MM.1S (cell line): ENCODE measurements around the gene IL6ST.

Experiments
- DNase-seq: peaks from one replicate; pipeline ENCODE4 v3.0.0-alpha.2; 2015
- H2AFZ ChIP-seq: fragments of 300-600 bp; sonication (generic); 2 replicates; pipeline ENCODE4 v1.6.0; 2016; ENCODE audit warnings: antibody characterized with exemption, low read length
- H3F3A ChIP-seq: fragments of 300-600 bp; sonication (generic); 2 replicates; pipeline ENCODE4 v1.6.1; 2016; ENCODE audit warnings: mild to moderate bottlenecking, antibody characterized with exemption, low read length, moderate library complexity, mixed read lengths; ENCODE audit not compliant: insufficient read depth
- H3K27ac ChIP-seq: fragments of 300-600 bp; sonication (generic); 2 replicates; pipeline ENCODE4 v1.5.1; 2016; ENCODE audit warnings: mild to moderate bottlenecking, low read length
- H3K27me3 ChIP-seq: fragments of 300-600 bp; sonication (generic); replicated peaks from 2 replicates; pipeline ENCODE4 v1.6.0; 2016; ENCODE audit warnings: low read length; ENCODE audit not compliant: insufficient read depth
- H3K36me3 ChIP-seq: fragments of 300-600 bp; sonication (generic); replicated peaks from 2 replicates; pipeline ENCODE4 v1.6.1; 2016; ENCODE audit warnings: mild to moderate bottlenecking, low read length, mixed read lengths; ENCODE audit not compliant: insufficient read depth
- H3K4me1 ChIP-seq: fragments of 300-600 bp; sonication (generic); 2 replicates; pipeline ENCODE4 v1.6.1; 2016; ENCODE audit warnings: low read length, mixed read lengths
- H3K4me2 ChIP-seq: fragments of 300-600 bp; sonication (generic); 2 replicates; pipeline ENCODE4 v1.6.0; 2016; ENCODE audit warnings: low read depth, low read length
- H3K4me3 ChIP-seq: fragments of 300-600 bp; sonication (generic); 2 replicates; pipeline ENCODE4 v1.5.1; 2016; ENCODE audit warnings: low read length, mixed read lengths
- H3K79me2 ChIP-seq: fragments of 300-600 bp; sonication (generic); 2 replicates; pipeline ENCODE4 v1.6.1; 2016; ENCODE audit warnings: mixed run types, low read length, mixed read lengths
- H3K9ac ChIP-seq: fragments of 300-600 bp; sonication (generic); 2 replicates; pipeline ENCODE4 v1.6.1; 2016; ENCODE audit warnings: low read length, mixed read lengths
- H3K9me2 ChIP-seq: fragments of 300-600 bp; sonication (generic); replicated peaks from 2 replicates; pipeline ENCODE4 v1.6.1; 2016; ENCODE audit warnings: mild to moderate bottlenecking, low read length, mixed read lengths; ENCODE audit not compliant: insufficient read depth
- H3K9me3 ChIP-seq: fragments of 300-600 bp; sonication (generic); replicated peaks from 2 replicates; pipeline ENCODE4 v1.6.1; 2016; ENCODE audit warnings: mild to moderate bottlenecking, low read length, mixed read lengths; ENCODE audit not compliant: insufficient read depth
- H4K20me1 ChIP-seq: fragments of 300-600 bp; sonication (generic); 2 replicates; pipeline ENCODE4 v1.6.1; 2016; ENCODE audit warnings: mild to moderate bottlenecking, low read length, moderate library complexity, mixed read lengths; ENCODE audit not compliant: insufficient read depth
- CTCF ChIP-seq: fragments of 300-600 bp; sonication (generic); IDR thresholded peaks from 2 replicates; pipeline ENCODE4 v1.5.1; 2016; ENCODE audit warnings: antibody characterized with exemption, low read length, mixed read lengths
- EZH2 ChIP-seq: fragments of 300-600 bp; sonication (generic); optimal IDR thresholded peaks from 2 replicates; pipeline ENCODE3; 2017; ENCODE audit warnings: low read depth, mild to moderate bottlenecking, antibody characterized with exemption, low read length, mixed read lengths
- EZH2phosphoT487 ChIP-seq: fragments of 300-600 bp; sonication (generic); IDR thresholded peaks from 2 replicates; pipeline ENCODE4 v1.6.1; 2018; ENCODE audit warnings: antibody characterized with exemption, low read length

Gene IL6ST

GRCh38 chr5:55997742-55998351 is 3.1 kb upstream of the IL6ST start:
- H4K20me1 ChIP-seq = no peaks in the 10 kb centered on the region
- peaks cover 18% of the 10 kb centered on the region for H3F3A ChIP-seq
- H3K9me3 ChIP-seq = no peaks in the 10 kb centered on the region
- TF ChIP-seq CTCF = no peak
- TF ChIP-seq EZH2phosphoT487 = no peak
- TF ChIP-seq EZH2 = no peak
- no peaks in the 10 kb centered on the region for H3K27me3 ChIP-seq
- no peaks in the 10 kb centered on the region for H3K4me1 ChIP-seq
- H3K4me3 ChIP-seq = no peak overlapping the region
- no peak overlapping the region for H3K4me2 ChIP-seq
- peaks cover 40% of the 10 kb centered on the region for H3K79me2 ChIP-seq
- no peak for DNase-seq
- H3K9me2 ChIP-seq = no peaks in the 10 kb centered on the region
- H2AFZ ChIP-seq = no peak overlapping the region
- no peak overlapping the region for H3K27ac ChIP-seq
- H3K9ac ChIP-seq = no peak overlapping the region
- no peaks in the 10 kb centered on the region for H3K36me3 ChIP-seq

- H3K4me1 ChIP-seq = 0 out of 2 replicates have a peak, but pooled peaks cover under 1% of the 10 kb centered on the region
- no peaks in the 10 kb centered on the region; the same call in 1 of the 2 replicates for H3K36me3 ChIP-seq
- peak overlapping the region; percentile 81 for H3K4me3 ChIP-seq
- peak overlapping the region; percentile 89 for H3K27ac ChIP-seq
- peak overlapping the region; percentile 90 for H3K9ac ChIP-seq
- H3K9me3 ChIP-seq = no peaks in the 10 kb centered on the region
- no peaks in the 10 kb centered on the region for H3K27me3 ChIP-seq
- TF ChIP-seq CTCF (0 out of 2 replicates have a peak, but pooled peaks have one; percentile 3), EZH2 (no peak), EZH2phosphoT487 (no peak)
- peak overlapping the region; percentile 82 for H2AFZ ChIP-seq
- no peaks in the 10 kb centered on the region for H4K20me1 ChIP-seq
- peaks cover 65% of the 10 kb centered on the region for H3K79me2 ChIP-seq
- peaks cover 39% of the 10 kb centered on the region for H3F3A ChIP-seq
- no peaks in the 10 kb centered on the region for H3K9me2 ChIP-seq
- peak; percentile 96 for DNase-seq
- H3K4me2 ChIP-seq = peak overlapping the region; percentile 87
These were observed 493 bp upstream of the IL6ST start for GRCh38 chr5:55994998-55995914.

- TF ChIP-seq EZH2phosphoT487 (no peak), CTCF (no peak), EZH2 (no peak)
- Histone ChIP-seq H3K4me3 (peak overlapping the region; percentile 81), H3K4me2 (peak overlapping the region; percentile 60), H2AFZ (no peak overlapping the region), H3F3A (peaks cover 52% of the 10 kb centered on the region), H3K36me3 (no peaks in the 10 kb centered on the region; the same call in 1 of the 2 replicates), H3K4me1 (0 out of 2 replicates have a peak, but pooled peaks cover 6% of the 10 kb centered on the region), H3K9me2 (no peaks in the 10 kb centered on the region), H3K9ac (peak overlapping the region; percentile 90), H3K9me3 (no peaks in the 10 kb centered on the region), H3K27ac (peak overlapping the region; percentile 89), H4K20me1 (no peaks in the 10 kb centered on the region), H3K79me2 (peaks cover 79% of the 10 kb centered on the region), H3K27me3 (no peaks in the 10 kb centered on the region)
- DNase-seq = peak; percentile 67
These were observed 850 bp downstream of the IL6ST start for GRCh38 chr5:55993731-55994494.
